Activated CD8-positive, alpha-beta T cell treated with anti-CD3 and anti-CD28 coated beads, Interleukin-2, amount 10 ng/mL, durations not matched to agents 7 days and 5 days (primary cell): Measurements from ENCODE around the gene OR5D14. TPM values are rescaled to one million over a fixed set of nuclear protein-coding genes. Genes with fewer than 3 reads are reported as not detected.

Experiments used
- ATAC-seq: fragments of 150-1000 bp; cut with Tn5 transposase; one replicate; pipeline ENCODE4 v1.10.0; 2021; ENCODE audit warnings: moderate library complexity
- CTCF ChIA-PET: fragments of 350-600 bp; sonication (Branson Sonifier 250); formaldehyde crosslinking; loops from one replicate; lab custom pipeline; 2021; ENCODE audit warnings: antibody characterized with exemption; lab: Charles Lee
- POLR2A ChIA-PET: fragments of 350-600 bp; sonication (Branson Sonifier 250); formaldehyde crosslinking; loops from one replicate; lab custom pipeline; 2021; ENCODE audit warnings: antibody characterized with exemption; lab: Charles Lee
- DNase-seq: peaks from one replicate; pipeline ENCODE4 v3.0.0-alpha.2; 2020
- H3K27ac Mint-ChIP-seq: one replicate; pipeline ENCODE4 v1.8.0; 2021; ENCODE audit warnings: mild to moderate bottlenecking, mixed read lengths
- H3K27me3 Mint-ChIP-seq: one replicate; pipeline ENCODE4 v1.8.0; 2021; ENCODE audit warnings: low read depth, mixed read lengths
- H3K36me3 Mint-ChIP-seq: one replicate; pipeline ENCODE4 v1.8.0; 2021; ENCODE audit warnings: low read depth, mixed read lengths
- H3K4me1 Mint-ChIP-seq: one replicate; pipeline ENCODE4 v1.8.0; 2021; ENCODE audit warnings: low read depth, mixed read lengths
- H3K4me3 Mint-ChIP-seq: one replicate; pipeline ENCODE4 v1.8.0; 2021; ENCODE audit warnings: mild to moderate bottlenecking, mixed read lengths
- H3K9me3 Mint-ChIP-seq: one replicate; pipeline ENCODE4 v1.8.0; 2022; ENCODE audit warnings: mixed read lengths; ENCODE audit not compliant: insufficient read depth
- total RNA-seq, 2 experiments: library from RNA; stranded (reverse); gene quantifications; one replicate each; pipeline ENCODE4 v1.2.3, GENCODE V29; 2021

OR5D14 gene
- total RNA-seq, result not detected

GRCh38 chr11:55795256-55795655, at the start of gene OR5D14:
OR5D14 (plus strand) TSS chr11:55795556; CDS start chr11:55795556, 0 bp downstream.
- no peaks in the 10 kb centered on the region for H3K4me1 Mint-ChIP-seq
- no peak for ATAC-seq

GRCh38 chr11:55773138-55773537, 22.2 kb upstream of the OR5D14 start, which contains the start of gene OR5D13:
OR5D13 (plus strand) TSS chr11:55773438; CDS start chr11:55773438, 0 bp downstream.
- Mint-ChIP-seq H3K27ac (no peak within 1 kb of the TSS), H3K4me1 (no peaks in the 10 kb centered on the region), H3K36me3 (no peaks in the 10 kb centered on the region), H3K27me3 (no peaks in the 10 kb centered on the region), H3K9me3 (no peaks in the 10 kb centered on the region), H3K4me3 (no peak within 1 kb of the TSS)
- CTCF ChIA-PET, result no interaction called here
- POLR2A ChIA-PET, result no interaction called here
- DNase-seq, result no peak
- ATAC-seq, result no peak

More at GRCh38 chr11:55795256-55795655, at the start of gene OR5D14:
- H3K27me3 Mint-ChIP-seq, result no peaks in the 10 kb centered on the region
- ChIA-PET POLR2A (no interaction called here), CTCF (no interaction called here)
- no peak for DNase-seq
- no peaks in the 10 kb centered on the region for H3K36me3 Mint-ChIP-seq
- H3K27ac Mint-ChIP-seq, result no peak within 1 kb of the TSS
- H3K9me3 Mint-ChIP-seq, result peaks cover 20% of the 10 kb centered on the region
- no peak within 1 kb of the TSS for H3K4me3 Mint-ChIP-seq

GRCh38 chr11:55791606-55792005, 3.8 kb upstream of the OR5D14 start:
- ChIA-PET CTCF (no interaction called here), POLR2A (no interaction called here)
- no peak overlapping the region for H3K27ac Mint-ChIP-seq
- no peaks in the 10 kb centered on the region for H3K4me1 Mint-ChIP-seq
- peaks cover 6% of the 10 kb centered on the region for H3K9me3 Mint-ChIP-seq
- DNase-seq, result no peak
- no peak for ATAC-seq
- H3K27me3 Mint-ChIP-seq, result no peaks in the 10 kb centered on the region
- no peak overlapping the region for H3K4me3 Mint-ChIP-seq
- no peaks in the 10 kb centered on the region for H3K36me3 Mint-ChIP-seq

GRCh38 chr11:55793321-55793720, 2.0 kb upstream of the OR5D14 start:
- no peaks in the 10 kb centered on the region for H3K4me1 Mint-ChIP-seq
- no peak overlapping the region for H3K4me3 Mint-ChIP-seq
- H3K36me3 Mint-ChIP-seq, result no peaks in the 10 kb centered on the region
- no peak overlapping the region for H3K27ac Mint-ChIP-seq
- H3K9me3 Mint-ChIP-seq, result peaks cover 8% of the 10 kb centered on the region
- H3K27me3 Mint-ChIP-seq, result no peaks in the 10 kb centered on the region
- CTCF ChIA-PET, result no interaction called here
- DNase-seq, result no peak
- no peak for ATAC-seq
- POLR2A ChIA-PET, result no interaction called here

GRCh38 chr11:55806248-55806647, 10.9 kb downstream of the OR5D14 start:
- ChIA-PET POLR2A (interaction anchor here (0.6 kb wide), 1 partner anchor 106 kb away, joined by 3 read pairs; no protein-coding TSS in a partner anchor), CTCF (no interaction called here)
- no peaks in the 10 kb centered on the region for H3K27me3 Mint-ChIP-seq
- no peak overlapping the region for H3K4me3 Mint-ChIP-seq
- H3K27ac Mint-ChIP-seq, result no peak overlapping the region
- DNase-seq, result no peak
- no peaks in the 10 kb centered on the region for H3K4me1 Mint-ChIP-seq
- ATAC-seq, result no peak
- peaks cover 25% of the 10 kb centered on the region for H3K9me3 Mint-ChIP-seq
- H3K36me3 Mint-ChIP-seq, result no peaks in the 10 kb centered on the region

DNA sequence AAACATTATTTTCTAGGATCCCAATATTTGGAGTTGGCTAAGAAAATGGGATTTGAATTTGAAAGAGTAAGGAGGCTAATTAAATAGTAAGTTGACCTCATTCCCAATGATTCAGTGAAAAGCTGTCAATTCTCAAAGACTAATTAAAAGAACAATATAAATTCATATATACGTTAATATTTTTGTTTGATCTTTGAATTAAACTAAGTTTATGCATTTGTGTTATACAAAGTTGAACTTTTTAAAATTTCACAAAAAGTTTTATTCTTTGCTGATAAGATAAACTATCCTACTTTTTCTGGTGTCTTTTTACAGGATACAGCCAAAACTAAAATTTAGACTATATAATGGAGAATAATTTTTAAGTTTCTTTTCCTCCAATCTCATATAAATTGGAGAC, 15.7 kb downstream of the OR5D14 start, which contains the start of gene OR5L1:
Gene OR5L1, plus strand, starts transcription at position 301 of the 400 bp plus-strand sequence. CDS start 100 bp downstream, outside the sequence.
- Mint-ChIP-seq H3K36me3 (no peaks in the 10 kb centered on the region), H3K27ac (no peak within 1 kb of the TSS), H3K27me3 (no peaks in the 10 kb centered on the region), H3K4me3 (no peak within 1 kb of the TSS), H3K9me3 (peaks cover 14% of the 10 kb centered on the region), H3K4me1 (no peaks in the 10 kb centered on the region)
- DNase-seq (no peak), ATAC-seq (no peak)
- ChIA-PET POLR2A (no interaction called here), CTCF (no interaction called here)

- DNase-seq, result no peak
- H3K27ac Mint-ChIP-seq, result no peak within 1 kb of the TSS
- no peak for ATAC-seq
- no peak within 1 kb of the TSS for H3K4me3 Mint-ChIP-seq
- H3K9me3 Mint-ChIP-seq, result peaks cover 38% of the 10 kb centered on the region
- CTCF ChIA-PET, result no interaction called here
- H3K4me1 Mint-ChIP-seq, result no peaks in the 10 kb centered on the region
- POLR2A ChIA-PET, result no interaction called here
- H3K36me3 Mint-ChIP-seq, result no peaks in the 10 kb centered on the region
- no peaks in the 10 kb centered on the region for H3K27me3 Mint-ChIP-seq
Observed at GRCh38 chr11:55819330-55819729, 24.0 kb downstream of the OR5D14 start, which contains the start of gene OR5D18. OR5D18 (plus strand) TSS chr11:55819630; CDS start chr11:55819630, 0 bp downstream.

DNA sequence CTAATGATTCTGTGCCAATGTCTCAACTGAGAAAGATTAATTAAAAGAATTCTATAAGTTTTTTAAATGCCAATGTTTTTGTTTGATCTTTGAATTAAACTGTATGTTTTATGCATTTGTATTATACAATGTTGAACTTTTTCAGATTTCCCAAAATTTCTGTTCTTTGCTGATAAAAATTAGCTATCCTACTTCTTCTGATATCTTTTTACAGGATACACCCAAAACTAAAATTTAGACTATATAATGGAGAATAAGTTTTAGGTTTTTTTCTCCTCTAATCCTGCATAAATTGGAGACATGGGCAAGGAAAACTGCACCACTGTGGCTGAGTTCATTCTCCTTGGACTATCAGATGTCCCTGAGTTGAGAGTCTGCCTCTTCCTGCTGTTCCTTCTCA, 31.6 kb downstream of the OR5D14 start, which contains the start of gene OR5L2:
Gene OR5L2, plus strand, starts transcription at position 301 of the 400 bp plus-strand sequence. Its CDS starts 0 bp downstream, at position 301.
- no peak for ATAC-seq
- no peaks in the 10 kb centered on the region for H3K27me3 Mint-ChIP-seq
- ChIA-PET CTCF (no interaction called here), POLR2A (no interaction called here)
- peaks cover 9% of the 10 kb centered on the region for H3K9me3 Mint-ChIP-seq
- no peak for DNase-seq
- no peak within 1 kb of the TSS for H3K4me3 Mint-ChIP-seq
- H3K4me1 Mint-ChIP-seq, result no peaks in the 10 kb centered on the region
- no peak within 1 kb of the TSS for H3K27ac Mint-ChIP-seq
- no peaks in the 10 kb centered on the region for H3K36me3 Mint-ChIP-seq

- Mint-ChIP-seq H3K4me1 (no peaks in the 10 kb centered on the region), H3K4me3 (no peak within 1 kb of the TSS), H3K27ac (no peak within 1 kb of the TSS), H3K9me3 (peaks cover 27% of the 10 kb centered on the region), H3K36me3 (no peaks in the 10 kb centered on the region), H3K27me3 (no peaks in the 10 kb centered on the region)
- POLR2A ChIA-PET, result no interaction called here
- ATAC-seq (no peak), DNase-seq (no peak)
- CTCF ChIA-PET, result no interaction called here
Observed at GRCh38 chr11:55838452-55838851, 43.1 kb downstream of the OR5D14 start, which contains the start of gene OR5D16. OR5D16 (plus strand) TSS chr11:55838752; CDS start chr11:55838752, 0 bp downstream.

Other genes starting within 250 kb of the OR5D14 start
- gene OR4C15, start 241.1 kb upstream of the OR5D14 start, total RNA-seq, result not detected
- gene OR4C16, start 223.4 kb upstream of the OR5D14 start, total RNA-seq, result not detected
- not detected for gene OR4C11, start 187.9 kb upstream of the OR5D14 start, total RNA-seq
- gene OR4P4, start 160.4 kb upstream of the OR5D14 start, total RNA-seq, result not detected
- gene OR4S2, start 147.2 kb upstream of the OR5D14 start, total RNA-seq, result not detected
- not detected for gene OR4C6, start 133.4 kb upstream of the OR5D14 start, total RNA-seq
- not detected for gene OR5D13, start 22.1 kb upstream of the OR5D14 start, total RNA-seq
- not detected for gene OR5L1, start 15.8 kb downstream of the OR5D14 start, total RNA-seq
- not detected for gene OR5D18, start 24.1 kb downstream of the OR5D14 start, total RNA-seq
- gene OR5L2, start 31.7 kb downstream of the OR5D14 start, total RNA-seq, result not detected
- gene OR5D16, start 43.2 kb downstream of the OR5D14 start, total RNA-seq, result not detected
- not detected for gene TRIM51, start 87.7 kb downstream of the OR5D14 start, total RNA-seq
- gene OR5W2, start 119.0 kb downstream of the OR5D14 start, total RNA-seq, result not detected
- gene OR5I1, start 140.8 kb downstream of the OR5D14 start, total RNA-seq, result not detected
- not detected for gene OR10AG1, start 174.4 kb downstream of the OR5D14 start, total RNA-seq
- gene OR5F1, start 199.1 kb downstream of the OR5D14 start, total RNA-seq, result not detected
- not detected for gene OR5AS1, start 232.1 kb downstream of the OR5D14 start, total RNA-seq